Heart left ventricle (tissue), 16 donors: ENCODE results near the gene PTTG2. TPM values are rescaled to one million over a fixed set of nuclear protein-coding genes. Genes with fewer than 3 reads are reported as not detected.
A peak's percentile ranks its signal among the peaks of the same experiment; 100 is the strongest.

Source experiments
- ATAC-seq, 4 donors: fragments of 200-7000 bp; cut with Tn5 transposase; one replicate each; pipeline ENCODE4 v1.9.1; 2020 to 2022; ENCODE audit warnings: moderate library complexity in 4 of 4, mild to moderate bottlenecking in 3 of 4, moderate number of reproducible peaks in 1 of 4
- DNase-seq, 5 donors: peaks; one replicate each; pipeline ENCODE4 v3.0.0-alpha.2; 2020
- H3K27ac ChIP-seq, 12 donors: fragments of 200-600 bp; sonication (generic) in 4 of 12; one replicate each; pipeline versions ENCODE4 v1.5.0 to v1.8.0; 2016 to 2022; ENCODE audit warnings: mild to moderate bottlenecking in 2 of 12
- H3K27me3 ChIP-seq, 9 donors: fragments of 200-600 bp; sonication (generic) in 2 of 9; one replicate each; pipeline versions ENCODE4 v1.5.1 to v1.8.0; 2016 to 2022; ENCODE audit warnings: mild to moderate bottlenecking in 3 of 9
- H3K36me3 ChIP-seq, 9 donors: fragments of 200-600 bp; sonication (generic) in 2 of 9; one replicate each; pipeline versions ENCODE4 v1.5.0 to v1.8.0; 2018 to 2022; ENCODE audit warnings: mild to moderate bottlenecking in 2 of 9
- H3K4me1 ChIP-seq, 12 donors: fragments of 200-600 bp; sonication (generic) in 4 of 12; one replicate each; pipeline versions ENCODE4 v1.5.0 to v1.8.0; 2016 to 2022; ENCODE audit warnings: mild to moderate bottlenecking in 3 of 12
- H3K4me3 ChIP-seq, 12 donors: fragments of 200-600 bp; sonication (generic) in 4 of 12; one replicate each; pipeline versions ENCODE4 v1.5.0 to v1.8.0; 2017 to 2022; ENCODE audit warnings: mild to moderate bottlenecking in 9 of 12, moderate library complexity in 4 of 12
- H3K9me3 ChIP-seq, 12 donors: fragments of 200-600 bp; sonication (generic) in 4 of 12; one replicate each; pipeline versions ENCODE4 v1.5.0 to v1.8.0; 2016 to 2022; ENCODE audit warnings: mild to moderate bottlenecking in 1 of 12
- CTCF ChIP-seq, 12 donors: fragments of 200-600 bp; sonication (generic) in 4 of 12; IDR thresholded peaks; one replicate each; pipeline versions ENCODE4 v1.5.0 to v1.8.0; 2018 to 2022; ENCODE audit warnings: antibody characterized with exemption in 12 of 12, mild to moderate bottlenecking in 5 of 12
- POLR2A ChIP-seq, 2 donors: fragments of 450-650 bp; IDR thresholded peaks; one replicate each; pipeline ENCODE4 v1.6.1; 2017; ENCODE audit warnings: antibody characterized with exemption in 2 of 2, mild to moderate bottlenecking in 2 of 2, moderate library complexity in 2 of 2
- WGBS, 4 donors: extraction: QIAGEN DNeasy Blood & Tissue Kit in 2 of 4; methylation state at CpG; one replicate each; pipeline versions ENCODE4 v1.1.5 to v1.1.7; 2013 to 2018; 5-methylcytosine and 5-hydroxymethylcytosine counted together
- intact Hi-C, 10 donors: fragments of 100-400 bp; cut with DNase I; formaldehyde crosslinking; loops; one replicate each; pipeline versions ENCODE4 v1.11.1 to v1.14.2; 2022
- polyA plus RNA-seq, 2 donors: library from polyadenylated mRNA; stranded (reverse); fragments of 200-250 nt; gene quantifications; one replicate each; pipeline ENCODE4 v1.2.3, GENCODE V29; 2013
- total RNA-seq, 9 donors: library from RNA; depleted of rRNA in 2 of 9; stranded (reverse); fragments of >200 nt in 2 of 9; fragmentation: NEBNext Ultra II Directional in 3 of 9; extraction: Animal tissue kit (Norgen Biotek cat#: 25700) in 3 of 9; gene quantifications; one replicate each; pipeline versions ENCODE4 v1.1.0 to v1.2.4, GENCODE V29; 2016 to 2023
- donor health status: ischemic (EF 13 %, LVEDD 7.1; RV severe dilation, severe dysfunction).
- donor health status: healthy with polysubstance abuse.
- donor health status: DM: no; HTN: yes; CAD: no.
- donor health status: DM: no; HTN: no; CAD: no.
- donor health status: ischemic (EF 25% LVEDD 6.9; RV normal size, moderate dysfunction).
- donor health status: ischemic (EF 25% LVEDD 5.7; RV mildly dilated, moderate dysfunction).
- donor health status: healthy.
- donor health status: DM: yes; HTN: yes; CAD: no.
- donor health status: ischemic (EF 35%, LVEDD 5.7; RV mildly dilated, moderate dysfunction).
- donor health status: nonischemic (EF 11% LVEDD 7.7; RV severe dilation, severe dysfunction).
- donor health status: DM: yes; HTN: yes; CAD: no.
- donor health status: PGD.
- donor health status: ischemic (EF 29% LVEDD 5.4; RV normal size, mild dysfunction).
- donor health status: nonischemic (EF 23%, LVEDD 6.1; RV moderate dilation, normal function).

The PTTG2 gene
- total and polyA plus RNA-seq, 11 donors = 0.48 to 2.3 (median 1.0) TPM; not detected in 3

GRCh38 chr4:37976507-37976906, 16.3 kb downstream of the PTTG2 start:
- 38 to 43% (median 41%) methylated on average over 3 of the region's 3 CpGs for WGBS, 4 donors
- no peak for TF ChIP-seq POLR2A (IDR thresholded peaks at IDR 0.05)
- TF ChIP-seq CTCF (IDR thresholded peaks at IDR 0.05) = no peak
- Histone ChIP-seq H3K27me3 (no peaks in the 10 kb centered on the region), H3K4me1 (peaks cover 0 to 48% (median 21%) of the 10 kb centered on the region in 12 donors), H3K4me3 (peak overlapping the region; percentile 32 to 97 (median 92)), H3K27ac (peak overlapping the region; percentile 91 to 99 (median 98)), H3K9me3 (no peaks in the 10 kb centered on the region), H3K36me3 (no peaks in the 10 kb centered on the region)
- ATAC-seq = no peak
- intact Hi-C loops = loop anchor here in 9 of 10 donors (2.0 to 10.0 kb wide), 13 partner anchors 56 to 292 kb away; partner anchors contain the start of genes PGM2 (in 6 of the 9), TBC1D1 (in 5 of the 9) and RELL1 (in 1 of the 9)
- no peak for DNase-seq

- ATAC-seq (peak; percentile 60 to 89 (median 86)), DNase-seq (peak; percentile 89 to 94 (median 89))
- H3K4me3 ChIP-seq = peak overlapping the region; percentile 82 to 97 (median 92)
- no peaks in the 10 kb centered on the region for H3K27me3 ChIP-seq
- peaks cover 0 to 53% (median 26%) of the 10 kb centered on the region in 12 donors for H3K4me1 ChIP-seq
- peak overlapping the region; percentile 91 to 99 (median 98) for H3K27ac ChIP-seq
- H3K36me3 ChIP-seq = no peaks in the 10 kb centered on the region
- intact Hi-C loops = loop anchor here in 9 of 10 donors (2.0 to 10.0 kb wide), 13 partner anchors 55 to 292 kb away; partner anchors contain the start of genes PGM2 (in 6 of the 9), TBC1D1 (in 5 of the 9) and RELL1 (in 1 of the 9)
- no peaks in the 10 kb centered on the region for H3K9me3 ChIP-seq
- TF ChIP-seq POLR2A (IDR thresholded peaks at IDR 0.05) (no peak), CTCF (IDR thresholded peaks at IDR 0.05) (peak in 5 of 12 donors; percentile 10 to 43 (median 30))
- 3 to 24% (median 9%) methylated on average over 10 to 48 of the region's 50 CpGs for WGBS, 4 donors
These were observed 16.8 kb downstream of the PTTG2 start for GRCh38 chr4:37976991-37977470.

GRCh38 chr4:37977471-37978247, 17.5 kb downstream of the PTTG2 start:
- ATAC-seq = peak; percentile 72 to 88 (median 85)
- no peaks in the 10 kb centered on the region for H3K9me3 ChIP-seq
- 0 to 1% (median 0%) methylated on average over 12 to 74 of the region's 74 CpGs for WGBS, 4 donors
- peak overlapping the region; percentile 91 to 99 (median 98) for H3K27ac ChIP-seq
- no peak for TF ChIP-seq POLR2A (IDR thresholded peaks at IDR 0.05)
- TF ChIP-seq CTCF (IDR thresholded peaks at IDR 0.05) = peak; percentile 57 to 88 (median 72)
- DNase-seq = peak; percentile 78 to 89 (median 85)
- no peaks in the 10 kb centered on the region for H3K36me3 ChIP-seq
- H3K4me1 ChIP-seq = peaks cover 0 to 60% (median 32%) of the 10 kb centered on the region in 12 donors
- H3K4me3 ChIP-seq = peak overlapping the region; percentile 82 to 97 (median 92)
- intact Hi-C loops = loop anchor here in 9 of 10 donors (1.0 to 10.0 kb wide), 15 partner anchors 55 to 293 kb away; partner anchors contain the start of genes PGM2 (in 7 of the 9), TBC1D1 (in 6 of the 9) and RELL1 (in 1 of the 9)
- H3K27me3 ChIP-seq = no peaks in the 10 kb centered on the region
